HG03139 (cell line): Measurements from ENCODE around the gene DTHD1.

Experiments
- ATAC-seq: cut with Tn5 transposase; IDR thresholded peaks from one replicate; pipeline ENCODE4 v1.9.1; 2021; ENCODE audit not compliant: unreplicated experiment

Gene DTHD1

GRCh38 chr4:36281384-36282106 lies at the start of gene DTHD1:
TSS of gene DTHD1 (plus strand) at chr4:36281616. CDS start at chr4:36281759, 143 bp downstream.
- no peak for ATAC-seq

GRCh38 chr4:36233567-36234266 lies 47.7 kb upstream of the DTHD1 start:
- ATAC-seq = no peak

- no peak for ATAC-seq
Measured at GRCh38 chr4:36235306-36235705, 46.1 kb upstream of the DTHD1 start.

- no peak for ATAC-seq
Measured at GRCh38 chr4:36236159-36236558, 45.3 kb upstream of the DTHD1 start.

GRCh38 chr4:36237366-36238313 lies 43.8 kb upstream of the DTHD1 start:
- ATAC-seq = no peak

GRCh38 chr4:36241771-36242170 lies 39.6 kb upstream of the DTHD1 start:
- ATAC-seq = peak; percentile 46

- ATAC-seq = no peak
Measured at GRCh38 chr4:36242629-36243354, 38.6 kb upstream of the DTHD1 start.

GRCh38 chr4:36243355-36244256 lies 37.8 kb upstream of the DTHD1 start:
- peak; percentile 27 for ATAC-seq

- peak; percentile 46 for ATAC-seq
Measured at GRCh38 chr4:36244257-36245082, 36.9 kb upstream of the DTHD1 start, which contains the start of gene ARAP2. TSS of gene ARAP2 (minus strand) at chr4:36244514. CDS start at chr4:36229486, 15,028 bp downstream.

GRCh38 chr4:36249610-36250009 lies 31.8 kb upstream of the DTHD1 start:
- no peak for ATAC-seq

- ATAC-seq = no peak
Measured at GRCh38 chr4:36251983-36252382, 29.4 kb upstream of the DTHD1 start.

GRCh38 chr4:36254371-36254770 lies 27.0 kb upstream of the DTHD1 start:
- ATAC-seq = no peak

GRCh38 chr4:36255577-36255976 lies 25.8 kb upstream of the DTHD1 start:
- peak; percentile 79 for ATAC-seq

- peak; percentile 39 for ATAC-seq
Measured at GRCh38 chr4:36256398-36256891, 25.0 kb upstream of the DTHD1 start.

GRCh38 chr4:36260731-36261130 lies 20.7 kb upstream of the DTHD1 start:
- ATAC-seq = no peak

- no peak for ATAC-seq
Measured at GRCh38 chr4:36264207-36264826, 17.1 kb upstream of the DTHD1 start.

GRCh38 chr4:36267486-36268268 lies 13.7 kb upstream of the DTHD1 start:
- no peak for ATAC-seq
